HG02973 (cell line): ENCODE results near the gene ATG4D.
"Not testable (repeated sequence)": the region's sequence is repeated elsewhere in the genome, so short reads cannot be mapped to it uniquely, and the experiment has no call there.

Experiments used
- ATAC-seq: cut with Tn5 transposase; IDR thresholded peaks from one replicate; pipeline ENCODE4 v1.9.1; 2021; ENCODE audit warnings: moderate library complexity; ENCODE audit not compliant: unreplicated experiment

ATG4D gene

DNA sequence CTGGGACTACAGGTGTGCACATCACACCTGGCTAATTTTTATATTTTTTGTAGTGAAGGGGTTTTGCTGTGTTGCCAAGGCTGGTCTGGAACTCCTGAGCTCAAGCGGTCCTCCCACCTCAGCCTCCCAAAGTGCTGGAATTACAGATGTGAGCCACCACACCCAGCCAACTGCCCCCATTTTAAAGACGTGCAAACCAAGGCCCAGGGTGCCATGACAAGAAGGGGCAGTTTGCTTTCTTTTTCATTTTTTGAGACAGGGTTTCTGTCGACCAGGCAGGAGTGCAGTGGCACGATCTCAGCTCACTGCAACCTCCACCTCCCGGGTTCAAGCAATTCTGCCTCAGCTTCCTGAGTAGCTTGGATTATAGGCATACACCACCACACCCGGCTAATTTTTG, 30.1 kb downstream of the ATG4D start:
- not testable (repeated sequence) for ATAC-seq

DNA sequence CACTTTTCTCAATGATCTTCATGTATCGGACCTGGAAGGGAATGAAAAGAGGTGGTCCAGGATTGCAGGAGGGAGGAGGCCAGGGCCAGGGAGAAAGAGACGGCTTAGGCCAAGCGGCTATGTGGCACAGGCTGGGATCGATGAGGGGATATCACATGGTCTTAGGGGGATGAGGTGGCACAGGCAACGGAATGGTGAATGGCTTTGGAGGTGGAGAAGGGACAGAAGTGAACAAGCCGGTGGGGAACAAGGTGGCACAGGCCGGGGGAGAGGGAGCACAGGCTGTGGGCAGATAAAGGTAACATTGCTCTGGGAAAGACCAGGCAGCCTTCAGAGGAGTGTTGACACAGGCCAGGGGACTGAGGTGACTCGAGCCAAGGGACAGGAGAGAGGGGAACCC, 30.8 kb downstream of the ATG4D start:
- ATAC-seq, result no peak

DNA sequence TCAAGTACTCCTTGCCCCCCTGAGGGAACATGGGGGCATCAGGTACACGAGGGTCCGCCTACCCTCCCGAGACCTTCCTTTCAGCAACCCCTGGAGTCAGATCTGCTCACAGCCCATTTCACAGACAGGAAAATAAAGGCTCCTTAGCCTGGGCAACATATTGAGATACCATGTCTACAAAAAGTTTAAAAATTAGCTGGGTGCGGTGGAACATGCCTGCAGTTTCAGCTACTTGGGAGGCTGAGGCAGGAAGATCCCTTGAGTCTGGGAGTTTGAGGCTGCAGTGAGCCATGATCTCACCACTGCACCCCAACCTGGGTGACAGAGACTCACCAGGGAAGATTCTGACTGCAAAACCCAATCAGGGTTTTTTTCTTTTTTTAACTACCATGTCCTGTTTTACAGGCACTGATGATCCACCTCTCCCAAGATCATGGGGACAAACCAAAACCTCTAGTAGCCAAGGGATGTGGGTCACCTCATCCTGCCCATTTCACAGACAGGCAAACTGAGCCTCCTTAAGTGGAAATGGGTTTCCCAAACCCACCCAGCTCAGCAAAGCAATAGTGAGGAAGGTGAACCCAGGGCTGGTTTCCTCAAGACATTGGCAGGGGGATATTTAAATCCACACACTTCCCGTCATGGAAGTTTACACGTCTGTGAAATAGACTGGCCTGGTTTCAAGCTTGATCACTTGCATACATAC, 31.5 kb downstream of the ATG4D start:
- no peak for ATAC-seq

DNA sequence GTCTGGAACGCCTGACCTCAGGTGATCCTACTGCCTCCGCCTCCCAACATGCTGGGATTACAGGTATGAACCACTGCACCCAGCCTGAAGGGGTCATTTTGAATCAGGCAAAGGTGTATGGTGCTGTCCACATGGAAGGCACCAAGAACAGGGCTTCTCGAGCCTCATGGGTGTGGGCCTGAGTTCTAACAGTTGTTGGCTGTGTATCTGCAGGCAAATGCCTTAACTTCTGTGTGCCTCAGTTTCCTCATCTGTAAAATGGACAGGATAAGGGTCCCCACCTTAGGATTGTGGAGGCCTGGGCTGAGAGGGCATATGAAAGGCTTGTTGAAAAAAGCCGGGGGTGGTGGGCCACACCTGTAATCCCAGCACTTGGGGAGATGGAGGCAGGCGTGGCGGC, 34.2 kb downstream of the ATG4D start:
- no peak for ATAC-seq

DNA sequence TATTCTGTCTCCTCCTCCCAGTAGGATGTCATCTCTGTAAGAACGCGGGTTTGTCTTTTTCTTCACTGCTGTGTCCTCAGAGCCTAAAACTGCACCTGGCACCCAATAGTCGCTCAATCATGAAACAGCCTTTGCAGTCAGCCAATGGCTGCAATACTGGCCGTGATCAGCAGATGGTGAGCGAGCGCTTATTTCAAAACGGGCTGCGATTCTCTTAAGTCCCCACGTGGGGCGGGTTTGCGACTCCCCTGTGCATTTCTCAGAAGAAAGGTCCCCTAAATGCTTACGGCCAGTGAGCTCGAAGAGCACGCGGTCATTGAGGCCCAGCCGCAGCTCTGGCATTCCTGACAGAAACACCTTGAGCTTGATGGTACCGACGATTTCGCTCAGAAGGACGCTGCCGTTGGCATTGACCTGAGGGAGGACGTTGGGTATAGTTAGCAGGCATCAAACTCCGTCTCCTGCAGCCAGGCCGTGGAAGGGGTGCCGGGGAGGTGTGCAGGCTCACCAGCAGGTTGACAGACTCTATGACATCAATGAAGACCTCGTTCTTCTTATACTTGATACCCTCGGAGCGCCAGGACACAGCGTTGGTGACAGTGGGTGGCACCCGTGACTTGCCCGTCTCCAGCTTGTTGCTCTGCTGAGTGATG, 37.4 kb downstream of the ATG4D start:
- ATAC-seq, result no peak

DNA sequence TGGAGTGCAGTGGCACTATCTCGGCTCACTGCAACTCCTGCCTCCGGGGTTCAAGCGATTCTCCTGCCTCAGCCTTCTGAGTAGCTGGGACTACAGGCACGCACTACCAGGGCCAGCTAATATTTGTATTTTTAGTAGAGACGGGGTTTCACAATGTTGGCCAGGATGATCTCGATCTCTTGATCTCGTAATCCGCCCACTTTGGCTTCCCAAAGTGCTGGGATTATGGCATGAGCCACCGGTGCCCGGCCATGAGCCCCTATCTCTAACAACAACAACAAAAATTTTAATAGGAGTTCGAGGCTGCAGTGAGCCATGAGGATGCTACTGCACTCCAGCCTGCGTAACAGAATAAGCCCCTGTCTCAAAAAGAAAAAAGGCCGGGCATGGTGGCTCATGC, 38.4 kb downstream of the ATG4D start:
- no peak for ATAC-seq

DNA sequence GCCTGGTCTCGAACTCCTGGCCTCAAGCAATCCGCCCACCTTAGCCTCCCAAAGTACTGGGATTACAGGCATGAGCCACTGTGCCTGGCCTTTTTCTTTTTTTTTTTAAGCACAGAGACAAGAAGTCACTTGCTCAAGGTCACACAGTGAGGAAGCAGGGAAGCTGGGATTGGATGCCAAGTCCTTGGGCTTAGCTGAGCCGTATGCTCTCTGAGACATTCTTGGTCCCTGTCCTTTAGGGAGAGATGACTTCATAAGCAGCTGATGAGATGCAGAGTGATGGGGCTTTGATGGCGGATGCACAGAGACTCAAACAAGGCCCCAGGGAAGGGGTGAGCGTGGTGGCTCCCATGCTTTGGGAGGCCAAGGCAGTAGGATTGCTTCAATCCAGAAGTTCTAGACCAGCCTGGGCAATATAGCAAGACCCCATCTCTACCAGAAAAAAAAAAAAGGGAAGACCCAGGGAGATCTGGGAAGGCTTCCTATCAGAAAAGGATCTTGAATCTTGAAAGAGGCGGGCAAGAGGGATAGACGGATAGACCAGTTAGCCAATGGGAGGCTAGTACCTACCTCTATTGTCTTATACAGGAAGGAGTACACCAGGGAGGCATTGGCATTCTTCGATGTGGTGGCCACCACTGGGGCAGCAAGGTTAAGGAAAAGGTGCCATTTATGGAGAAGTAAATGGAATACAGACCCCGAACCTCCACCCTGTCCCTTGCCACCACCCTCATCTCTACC, 39.5 kb downstream of the ATG4D start:
- ATAC-seq, result no peak

DNA sequence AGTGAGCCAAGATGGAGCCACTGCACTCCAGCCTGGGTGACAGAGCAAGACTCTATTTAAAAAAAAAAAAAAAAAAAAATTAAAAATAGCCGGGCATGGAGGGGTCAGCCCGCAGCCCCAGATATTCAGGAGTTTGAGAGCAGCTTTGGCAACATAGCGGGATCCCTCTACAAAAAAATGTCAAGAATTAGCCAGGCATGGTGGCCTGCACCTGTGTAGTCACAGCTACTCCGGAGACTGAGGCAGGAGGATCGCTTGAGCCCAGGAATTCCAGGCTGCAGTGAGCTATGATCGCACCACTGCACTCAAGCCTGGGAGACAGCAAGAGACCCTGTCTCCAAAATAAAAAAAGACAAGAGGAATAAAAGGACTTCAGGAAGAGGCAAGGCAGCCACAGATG, 42.7 kb downstream of the ATG4D start:
- ATAC-seq, result no peak

DNA sequence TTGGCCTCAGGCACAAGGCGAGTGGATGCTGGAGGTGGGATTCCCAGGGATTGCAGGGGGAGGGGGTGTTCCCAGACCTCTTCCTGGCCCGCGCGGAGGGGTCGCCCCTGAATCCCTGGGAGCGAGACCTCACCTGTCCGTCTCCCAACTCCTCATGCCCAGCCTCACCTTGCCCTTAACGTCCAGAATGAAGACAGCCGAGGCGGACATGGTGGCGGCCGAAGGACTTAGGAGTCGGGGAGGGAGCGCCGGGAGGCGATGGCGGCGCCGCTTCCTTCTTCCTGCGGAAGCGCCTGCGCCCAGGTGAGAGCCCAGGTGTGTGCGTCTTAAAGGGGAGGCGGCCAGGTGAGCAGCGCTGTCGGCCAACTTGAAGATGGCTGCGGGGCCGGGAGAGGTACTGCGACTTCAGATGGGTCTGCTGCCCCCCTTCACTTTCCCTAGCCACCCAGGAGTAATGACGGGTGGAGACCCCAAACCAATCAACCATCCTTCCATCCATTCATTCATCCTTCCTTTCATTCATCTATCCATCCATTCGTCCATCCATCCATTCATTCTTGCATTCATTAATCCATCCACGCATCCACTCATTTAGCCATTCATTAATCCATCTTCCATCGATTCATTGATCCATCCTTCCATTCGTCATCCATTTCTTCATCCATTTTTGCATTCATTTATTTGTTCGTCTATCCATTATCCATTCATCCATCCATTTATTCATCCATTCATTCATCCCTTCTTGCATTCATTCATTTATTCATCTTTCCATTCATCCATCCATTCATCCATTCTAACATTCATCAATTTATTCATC, 43.5 kb downstream of the ATG4D start, which contains the start of gene AP1M2:
Gene AP1M2, minus strand, starts transcription at position 291 of the 817 bp plus-strand sequence. Its CDS starts 81 bp downstream, at position 210.
- ATAC-seq, result no peak

DNA sequence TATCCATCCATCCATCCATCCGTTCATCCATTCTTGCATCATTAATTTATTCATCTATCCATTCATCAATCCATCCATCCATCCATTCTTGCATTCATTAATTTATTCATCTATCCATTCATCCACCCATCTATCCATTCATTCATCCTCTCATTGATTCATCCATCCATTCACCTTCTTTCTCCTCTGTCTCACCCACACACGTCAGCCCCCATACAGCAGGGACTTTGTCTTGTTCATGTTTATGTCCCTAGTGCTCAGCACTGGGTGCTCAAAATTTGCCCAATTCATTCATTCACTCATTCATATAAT, 44.1 kb downstream of the ATG4D start:
- no peak for ATAC-seq

DNA sequence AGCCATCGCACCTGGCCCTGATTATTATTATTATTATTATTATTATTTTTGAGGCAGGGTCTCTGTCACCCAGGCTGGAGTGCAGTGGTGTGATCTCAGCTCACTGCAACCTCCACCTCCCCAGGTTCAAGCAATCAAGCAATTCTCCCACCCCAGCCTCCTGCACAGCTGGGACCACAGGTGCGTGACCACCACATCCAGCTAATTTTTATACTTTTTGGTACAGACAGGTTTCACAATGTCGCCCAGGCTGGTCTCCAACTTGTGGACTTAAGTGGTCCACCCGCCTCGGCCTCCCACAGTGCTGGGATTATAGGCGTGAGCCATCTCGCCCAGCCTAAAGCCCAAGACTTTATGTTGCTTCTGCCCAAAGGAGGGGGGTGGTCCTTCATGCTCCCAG, 49.4 kb downstream of the ATG4D start:
- no peak for ATAC-seq

DNA sequence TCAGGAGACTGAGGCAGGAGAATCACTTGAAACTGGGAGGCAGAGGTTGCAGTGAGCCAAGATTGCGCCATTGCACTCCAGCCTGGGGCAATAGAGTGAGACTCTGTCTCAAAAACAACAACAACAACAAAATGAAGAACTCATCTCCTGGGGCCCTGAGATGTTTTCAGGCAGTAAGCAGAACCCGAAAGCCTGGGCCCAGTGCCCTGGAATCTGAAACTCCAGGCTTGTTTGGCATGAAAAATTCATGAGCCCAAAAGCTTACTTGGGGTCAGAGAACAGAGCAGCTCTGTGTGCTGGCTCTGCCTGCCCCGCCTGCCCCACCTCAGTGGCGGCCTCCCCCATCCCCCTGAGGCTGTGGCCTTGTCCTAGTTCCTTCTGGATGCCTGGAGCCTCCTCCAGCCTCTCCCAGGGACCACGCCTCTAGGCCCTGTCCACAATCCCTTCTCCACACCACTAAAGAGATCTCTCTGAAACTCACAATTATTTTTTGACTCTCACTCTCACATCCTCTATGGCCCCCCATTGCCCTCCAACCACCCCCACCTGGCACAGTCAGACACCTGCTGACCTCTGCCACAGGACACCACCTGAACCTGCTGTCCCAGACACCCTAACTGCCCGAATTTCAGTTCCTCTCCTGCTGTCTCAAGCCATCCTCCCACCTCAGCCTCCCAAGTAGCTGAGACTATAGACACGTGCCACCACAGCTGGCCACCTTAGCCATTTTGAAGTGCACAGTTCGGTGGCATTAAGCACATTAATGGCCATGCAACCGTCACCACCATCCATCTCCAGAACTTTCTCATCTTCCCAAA, 50.3 kb downstream of the ATG4D start:
- ATAC-seq, result no peak

DNA sequence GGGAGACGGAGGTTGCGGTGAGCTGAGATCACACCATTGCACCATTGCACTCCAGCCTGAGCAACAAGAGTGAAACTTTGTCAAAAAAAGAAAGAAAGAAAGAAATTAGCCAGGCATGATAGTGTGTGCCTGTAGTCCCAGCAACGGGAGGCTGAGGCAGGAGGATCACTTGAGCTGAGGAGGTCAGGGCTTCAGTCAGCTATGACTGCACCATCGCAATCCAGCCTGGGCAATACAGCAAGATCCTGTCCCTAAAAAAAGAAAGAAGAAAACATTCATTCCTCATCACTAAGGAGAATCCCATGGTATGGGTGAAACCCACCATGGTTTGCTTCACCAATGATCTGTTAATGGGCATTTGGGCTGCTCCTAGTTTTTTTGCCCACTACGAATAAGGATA, 56.4 kb downstream of the ATG4D start:
- ATAC-seq, result no peak

DNA sequence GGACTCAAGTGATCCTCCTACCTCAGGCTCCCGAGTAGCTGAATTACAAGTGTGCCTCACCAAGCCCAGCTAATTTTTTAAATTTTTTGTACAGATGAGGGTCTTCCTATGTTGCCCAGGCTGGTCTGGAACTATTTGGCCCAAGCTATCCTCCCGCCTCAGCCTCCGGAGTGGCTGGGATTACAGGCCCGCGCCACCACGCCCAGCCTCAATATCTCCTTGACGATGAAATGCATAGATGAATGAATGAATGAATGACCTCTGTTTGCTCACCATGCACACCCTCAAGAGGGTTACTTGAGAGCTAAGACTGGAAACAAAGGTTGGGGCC, 58.3 kb downstream of the ATG4D start:
- ATAC-seq, result no peak

DNA sequence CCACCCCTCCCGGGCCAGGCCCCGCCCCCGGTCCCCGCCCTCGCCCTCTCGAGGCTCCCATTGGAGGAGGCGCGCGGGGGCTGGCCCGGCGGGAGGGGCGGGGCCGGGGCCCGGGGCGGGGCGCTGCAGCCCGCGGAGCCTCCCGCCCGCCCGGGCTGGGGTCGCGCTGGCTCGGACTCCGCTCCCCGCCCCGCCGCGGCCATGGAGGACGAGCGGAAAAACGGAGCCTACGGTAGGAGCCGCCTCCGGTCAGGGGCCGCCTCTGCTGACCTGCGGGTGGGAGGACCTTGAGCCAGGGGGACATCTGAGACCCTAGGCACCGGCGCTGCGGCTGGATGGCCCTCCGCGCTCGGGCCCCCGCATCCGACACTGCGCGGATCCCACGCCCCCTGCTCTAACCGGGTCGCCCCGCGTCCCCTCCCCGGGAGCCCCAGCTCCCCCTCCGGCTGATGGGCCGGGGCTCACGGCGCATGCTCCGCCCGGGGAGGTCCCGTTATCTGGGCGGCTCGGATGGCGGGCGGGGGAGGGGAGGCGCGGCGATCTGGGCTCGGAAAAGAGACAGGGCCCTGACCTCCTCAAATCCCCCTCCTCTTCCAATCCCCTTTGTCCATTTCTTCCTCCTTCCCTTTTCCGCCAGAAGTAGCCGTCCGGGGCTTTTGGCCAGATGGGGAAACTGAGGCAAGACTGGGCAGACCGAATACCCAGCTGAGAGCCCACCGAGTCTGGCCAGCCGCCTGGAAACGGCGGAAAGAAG, 58.8 kb downstream of the ATG4D start:
- ATAC-seq, result peak; percentile 42
